Measurements from ENCODE around the gene GIPC3.
"Not testable (repeated sequence)": the region's sequence is repeated elsewhere in the genome, so short reads cannot be mapped to it uniquely, and the experiment has no call there.

Gene GIPC3

GRCh38 chr19:3578390-3578789, 6.9 kb upstream of the GIPC3 start:
- DNase-seq: no peak

GRCh38 chr19:3580156-3580934, 4.9 kb upstream of the GIPC3 start:
- no peak for DNase-seq

GRCh38 chr19:3581792-3582191, 3.5 kb upstream of the GIPC3 start:
- not testable (repeated sequence) for DNase-seq

- not testable (repeated sequence) for DNase-seq
Measured at GRCh38 chr19:3584036-3584802, 1.1 kb upstream of the GIPC3 start.

GRCh38 chr19:3586127-3586626, 899 bp downstream of the GIPC3 start:
- no peak for DNase-seq

GRCh38 chr19:3586707-3587346, 1.5 kb downstream of the GIPC3 start:
- DNase-seq: no peak

- DNase-seq: no peak
Measured at GRCh38 chr19:3589439-3589838, 4.2 kb downstream of the GIPC3 start.

GRCh38 chr19:3589949-3590348, 4.7 kb downstream of the GIPC3 start:
- no peak for DNase-seq

GRCh38 chr19:3590991-3591659, 5.8 kb downstream of the GIPC3 start:
- no peak for DNase-seq

- DNase-seq: no peak
Measured at GRCh38 chr19:3591876-3592613, 6.8 kb downstream of the GIPC3 start.

GRCh38 chr19:3593156-3593555, 7.9 kb downstream of the GIPC3 start:
- DNase-seq: no peak

GRCh38 chr19:3595521-3596061, 10.3 kb downstream of the GIPC3 start:
- no peak for DNase-seq

- no peak for DNase-seq
Measured at GRCh38 chr19:3599776-3600187, 14.5 kb downstream of the GIPC3 start.

- no peak for DNase-seq
Measured at GRCh38 chr19:3601021-3601420, 15.7 kb downstream of the GIPC3 start.

- no peak for DNase-seq
Measured at GRCh38 chr19:3603121-3603811, 18.0 kb downstream of the GIPC3 start.

- no peak for DNase-seq
Measured at GRCh38 chr19:3604227-3604986, 19.1 kb downstream of the GIPC3 start.

- DNase-seq: no peak
Measured at GRCh38 chr19:3604987-3605343, 19.7 kb downstream of the GIPC3 start.

GRCh38 chr19:3605361-3605760, 20.1 kb downstream of the GIPC3 start:
- no peak for DNase-seq

- DNase-seq: no peak
Measured at GRCh38 chr19:3605770-3606169, 20.5 kb downstream of the GIPC3 start.

GRCh38 chr19:3606174-3606689, 21.0 kb downstream of the GIPC3 start:
- DNase-seq: no peak
